NCI-H1105 treated with DMSO at 0.1 percent for 48 hours (cell line): ENCODE data around the gene IL4.

ENCODE experiments used
- DNase-seq: peaks from one replicate; lab custom pipeline; 2025; lab: John Stamatoyannopoulos, UW

Gene IL4

GRCh38 chr5:132658381-132659302 is 15.1 kb upstream of the IL4 start:
- DNase-seq, result no peak

GRCh38 chr5:132659598-132660493 is 13.9 kb upstream of the IL4 start:
- DNase-seq, result no peak

- no peak for DNase-seq
Observed at GRCh38 chr5:132661231-132662003, 12.4 kb upstream of the IL4 start.

- no peak for DNase-seq
Observed at GRCh38 chr5:132662004-132662401, 11.8 kb upstream of the IL4 start.

- no peak for DNase-seq
Observed at GRCh38 chr5:132662925-132663770, 10.6 kb upstream of the IL4 start.

GRCh38 chr5:132663771-132664695 is 9.8 kb upstream of the IL4 start:
- no peak for DNase-seq

GRCh38 chr5:132664696-132665209 is 9.0 kb upstream of the IL4 start:
- no peak for DNase-seq

GRCh38 chr5:132665574-132666080 is 8.2 kb upstream of the IL4 start:
- no peak for DNase-seq

GRCh38 chr5:132666310-132667123 is 7.3 kb upstream of the IL4 start:
- DNase-seq, result no peak

- no peak for DNase-seq
Observed at GRCh38 chr5:132667309-132667708, 6.5 kb upstream of the IL4 start.

- DNase-seq, result no peak
Observed at GRCh38 chr5:132667761-132668705, 5.8 kb upstream of the IL4 start.

GRCh38 chr5:132668706-132669454 is 4.9 kb upstream of the IL4 start:
- no peak for DNase-seq

- DNase-seq, result no peak
Observed at GRCh38 chr5:132669455-132669820, 4.4 kb upstream of the IL4 start.

GRCh38 chr5:132669966-132670882 is 3.6 kb upstream of the IL4 start:
- DNase-seq, result no peak

- no peak for DNase-seq
Observed at GRCh38 chr5:132671000-132671399, 2.8 kb upstream of the IL4 start.

- no peak for DNase-seq
Observed at GRCh38 chr5:132673488-132673887, 301 bp upstream of the IL4 start.
